Colonic mucosa (tissue), 4 donors: ENCODE measurements around the gene SCAMP1. TPM values are rescaled to one million over a fixed set of nuclear protein-coding genes. Genes with fewer than 3 reads are reported as not detected.
A peak's percentile ranks its signal among the peaks of the same experiment; 100 is the strongest.

Experiments used
- DNase-seq: peaks from one replicate; pipeline ENCODE4 v3.0.0-alpha.2; 2020
- H3K27ac ChIP-seq: fragments of 200-600 bp; one replicate; pipeline ENCODE4 v1.8.0; 2021
- H3K27me3 ChIP-seq: fragments of 200-600 bp; one replicate; pipeline ENCODE4 v1.8.0; 2021
- H3K36me3 ChIP-seq: fragments of 200-600 bp; one replicate; pipeline ENCODE4 v1.8.0; 2021
- H3K4me1 ChIP-seq: fragments of 200-600 bp; one replicate; pipeline ENCODE4 v1.8.0; 2021; ENCODE audit warnings: mild to moderate bottlenecking
- H3K4me3 ChIP-seq: fragments of 200-600 bp; one replicate; pipeline ENCODE4 v1.8.0; 2021
- H3K9ac ChIP-seq, 2 donors: one replicate each; pipeline ENCODE4 v1.7.0; 2013; ENCODE audit warnings: control low read depth in 2 of 2, low read depth in 2 of 2, low read length in 2 of 2
- H3K9me3 ChIP-seq: fragments of 200-600 bp; one replicate; pipeline ENCODE4 v1.8.0; 2021
- CTCF ChIP-seq: fragments of 200-600 bp; IDR thresholded peaks from one replicate; pipeline ENCODE4 v1.8.0; 2022; ENCODE audit warnings: antibody characterized with exemption, mild to moderate bottlenecking
- intact Hi-C: fragments of 100-400 bp; cut with DNase I; formaldehyde crosslinking; loops from one replicate; pipeline ENCODE4 v1.14.1; 2022
- total RNA-seq, 2 donors: library from RNA; stranded (reverse); fragmentation: NEBNext Ultra II Directional in 1 of 2; extraction: Animal tissue kit (Norgen Biotek cat#: 25700) in 1 of 2; gene quantifications; one replicate each; pipeline ENCODE4 v1.2.1, GENCODE V29; 2021
- donor health status: healthy.
- donor health status: DM: no; HTN: no; CAD: no.
- donor health status: DM: no; HTN: no; CAD: no.

SCAMP1 gene
- total RNA-seq, 2 donors from 2014 or later, result 26.4 to 53.5 TPM

DNA sequence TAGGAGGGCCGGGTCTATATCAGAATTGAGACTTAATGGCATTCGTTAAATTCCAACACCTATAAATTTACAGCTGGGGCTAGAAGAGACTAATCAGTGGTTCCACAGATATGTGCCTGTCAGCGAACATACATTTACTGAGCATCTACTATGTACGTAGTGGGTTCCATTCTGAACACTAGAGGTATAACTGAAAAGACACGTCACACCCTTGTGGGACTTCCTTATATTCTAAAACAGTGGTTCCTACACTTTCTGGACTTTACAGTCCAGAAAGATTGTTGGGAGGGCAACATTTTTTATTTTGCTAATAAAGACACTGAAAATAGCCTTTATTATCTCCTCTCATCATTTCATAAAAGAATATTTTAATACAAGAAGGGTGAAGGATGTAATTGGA lies 140.5 kb downstream of the SCAMP1 start:
- intact Hi-C loops, result no loop called here
- DNase-seq, result no peak
- TF ChIP-seq CTCF, result no peak
- Histone ChIP-seq H3K4me1 (no peaks in the 10 kb centered on the region), H3K4me3 (no peak overlapping the region), H3K9ac (no peak overlapping the region), H3K9me3 (no peaks in the 10 kb centered on the region), H3K27ac (no peak overlapping the region), H3K36me3 (no peaks in the 10 kb centered on the region), H3K27me3 (no peaks in the 10 kb centered on the region)

- Histone ChIP-seq H3K9me3 (no peaks in the 10 kb centered on the region), H3K9ac (no peak overlapping the region), H3K4me3 (no peak overlapping the region), H3K27me3 (no peaks in the 10 kb centered on the region), H3K4me1 (no peaks in the 10 kb centered on the region), H3K36me3 (no peaks in the 10 kb centered on the region), H3K27ac (no peak overlapping the region)
- TF ChIP-seq CTCF, result no peak
- DNase-seq, result no peak
- intact Hi-C loops, result no loop called here
Measured at GRCh38 chr5:78501411-78502352, 141.3 kb downstream of the SCAMP1 start.

GRCh38 chr5:78503958-78504653 lies 143.7 kb downstream of the SCAMP1 start:
- Histone ChIP-seq H3K36me3 (no peaks in the 10 kb centered on the region), H3K27ac (peak overlapping the region; percentile 47), H3K27me3 (no peaks in the 10 kb centered on the region), H3K4me1 (no peaks in the 10 kb centered on the region), H3K4me3 (no peak overlapping the region), H3K9me3 (no peaks in the 10 kb centered on the region), H3K9ac (peak overlapping the region; percentile 32 to 37)
- DNase-seq, result no peak
- TF ChIP-seq CTCF, result no peak
- intact Hi-C loops, result no loop called here

- DNase-seq, result peak; percentile 66
- H3K27ac ChIP-seq, result peak overlapping the region; percentile 47
- no peak overlapping the region for H3K4me3 ChIP-seq
- H3K9me3 ChIP-seq, result no peaks in the 10 kb centered on the region
- TF ChIP-seq CTCF, result no peak
- H3K36me3 ChIP-seq, result no peaks in the 10 kb centered on the region
- H3K9ac ChIP-seq, result peak overlapping the region; percentile 32 to 37
- H3K4me1 ChIP-seq, result peaks cover 5% of the 10 kb centered on the region
- H3K27me3 ChIP-seq, result no peaks in the 10 kb centered on the region
- intact Hi-C loops, result no loop called here
Measured at GRCh38 chr5:78504704-78505677, 144.6 kb downstream of the SCAMP1 start.

- Histone ChIP-seq H3K9me3 (no peaks in the 10 kb centered on the region), H3K36me3 (no peaks in the 10 kb centered on the region), H3K4me3 (no peak overlapping the region), H3K27me3 (no peaks in the 10 kb centered on the region), H3K27ac (no peak overlapping the region), H3K9ac (no peak overlapping the region), H3K4me1 (peaks cover 5% of the 10 kb centered on the region)
- intact Hi-C loops, result no loop called here
- DNase-seq, result no peak
- TF ChIP-seq CTCF, result no peak
Measured at GRCh38 chr5:78505860-78506259, 145.4 kb downstream of the SCAMP1 start.
